ENCODE measurements around the gene TMEM135. TPM values are rescaled to one million over a fixed set of nuclear protein-coding genes. Genes with fewer than 3 reads are reported as not detected.

The TMEM135 gene
- total RNA-seq, 4 donors from 2014 or later: 19.8 to 52.6 (median 38.9) TPM

Other genes with a start within 250 kb of the TMEM135 start
- 10 to 100 TPM; 35.9 to 66.2 (median 50.3) TPM for gene PRSS23, start 237.4 kb upstream of the TMEM135 start, total RNA-seq
- gene FZD4, start 82.5 kb upstream of the TMEM135 start, total RNA-seq: 100 to 1,000 TPM; 220 to 537 (median 235) TPM

Data from omental fat pad (tissue), 4 donors.